ENCODE data around the gene ACVR1.

DNA sequence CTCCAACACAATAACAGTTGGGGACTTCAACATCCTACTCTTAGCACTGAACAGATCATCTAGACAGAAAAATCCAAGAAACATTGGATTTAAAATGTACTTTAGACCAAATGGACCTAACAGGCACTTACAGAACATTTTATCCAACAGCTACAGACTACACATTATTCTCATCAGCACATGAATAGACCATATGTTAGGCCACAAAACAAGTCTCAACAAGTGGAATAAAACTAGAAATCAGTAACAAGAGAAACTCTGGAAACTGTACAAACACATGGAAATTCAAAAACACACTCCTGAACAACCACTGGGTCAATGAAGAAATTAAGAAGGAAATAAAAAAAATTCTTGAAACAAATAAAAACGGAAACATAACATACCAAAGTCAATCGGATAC is 117.5 kb downstream of the ACVR1 start:
- TF ChIP-seq, protein P1, sequence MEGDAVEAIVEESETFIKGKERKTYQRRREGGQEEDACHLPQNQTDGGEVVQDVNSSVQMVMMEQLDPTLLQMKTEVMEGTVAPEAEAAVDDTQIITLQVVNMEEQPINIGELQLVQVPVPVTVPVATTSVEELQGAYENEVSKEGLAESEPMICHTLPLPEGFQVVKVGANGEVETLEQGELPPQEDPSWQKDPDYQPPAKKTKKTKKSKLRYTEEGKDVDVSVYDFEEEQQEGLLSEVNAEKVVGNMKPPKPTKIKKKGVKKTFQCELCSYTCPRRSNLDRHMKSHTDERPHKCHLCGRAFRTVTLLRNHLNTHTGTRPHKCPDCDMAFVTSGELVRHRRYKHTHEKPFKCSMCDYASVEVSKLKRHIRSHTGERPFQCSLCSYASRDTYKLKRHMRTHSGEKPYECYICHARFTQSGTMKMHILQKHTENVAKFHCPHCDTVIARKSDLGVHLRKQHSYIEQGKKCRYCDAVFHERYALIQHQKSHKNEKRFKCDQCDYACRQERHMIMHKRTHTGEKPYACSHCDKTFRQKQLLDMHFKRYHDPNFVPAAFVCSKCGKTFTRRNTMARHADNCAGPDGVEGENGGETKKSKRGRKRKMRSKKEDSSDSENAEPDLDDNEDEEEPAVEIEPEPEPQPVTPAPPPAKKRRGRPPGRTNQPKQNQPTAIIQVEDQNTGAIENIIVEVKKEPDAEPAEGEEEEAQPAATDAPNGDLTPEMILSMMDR (IDR thresholded peaks at IDR 0.05) = no peak
- TF ChIP-seq POLR2A (IDR thresholded peaks at IDR 0.05) = no peak

Data from esophagus squamous epithelium (tissue), 4 donors.